Cardiac muscle cell (in vitro differentiated cells and primary cell): ENCODE results near the gene NPFF. TPM values are rescaled to one million over a fixed set of nuclear protein-coding genes. Genes with fewer than 3 reads are reported as not detected.
"Not testable (repeated sequence)": the region's sequence is repeated elsewhere in the genome, so short reads cannot be mapped to it uniquely, and the experiment has no call there.

Experiments
- DNase-seq, 2 donors: peaks; one replicate each; pipeline versions ENCODE4 v3.0.0 to v3.0.0-alpha.2; 2010 to 2017; ENCODE audit warnings: low read depth in 1 of 2, low spot score in 1 of 2
- H3K27ac ChIP-seq: fragments of 200-600 bp; sonication (generic); 2 replicates; pipeline ENCODE4 v1.5.1; 2016
- H3K27me3 ChIP-seq: fragments of 200-600 bp; sonication (generic); 2 replicates; pipeline ENCODE4 v1.6.0; 2016; ENCODE audit warnings: control low read depth
- H3K36me3 ChIP-seq: fragments of 200-600 bp; sonication (generic); 2 replicates; pipeline ENCODE4 v1.5.1; 2016; ENCODE audit warnings: control low read depth
- H3K4me1 ChIP-seq: fragments of 200-600 bp; sonication (generic); 2 replicates; pipeline ENCODE4 v1.8.1; 2017; ENCODE audit warnings: low read depth, mild to moderate bottlenecking, mixed run types
- H3K4me3 ChIP-seq: fragments of 200-600 bp; sonication (generic); 2 replicates; pipeline ENCODE4 v1.5.1; 2016; ENCODE audit warnings: mild to moderate bottlenecking
- H3K9me3 ChIP-seq: fragments of 200-600 bp; sonication (generic); 2 replicates; pipeline ENCODE4 v1.5.1; 2017; ENCODE audit warnings: low read depth, mild to moderate bottlenecking, control low read depth
- polyA plus RNA-seq: library from polyadenylated mRNA; unstranded; fragments of >200 nt; fragmentation: Nextera tagmentation; extraction: Ambion mirVana; gene quantifications from 2 replicates; pipeline ENCODE4 v1.2.1, GENCODE V29; 2016
- total RNA-seq: library from RNA; depleted of rRNA; stranded (reverse); fragments of >200 nt; gene quantifications from 2 replicates; pipeline ENCODE4 v1.2.3, GENCODE V29; 2016
- TF ChIP-seq, protein P1 (sequence below): IDR thresholded peaks from 2 replicates; pipeline ENCODE4 v1.5.1; 2012; ENCODE audit warnings: low read depth, mild to moderate bottlenecking, low read length

Gene NPFF
- total and polyA plus RNA-seq, 2 experiments from 2014 or later: not detected

- Histone ChIP-seq H3K4me3 (no peak overlapping the region), H3K27ac (peak overlapping the region; percentile 73), H3K9me3 (no peaks in the 10 kb centered on the region), H3K4me1 (no peaks in the 10 kb centered on the region), H3K27me3 (no peaks in the 10 kb centered on the region), H3K36me3 (peaks cover 30% of the 10 kb centered on the region)
- no peak for DNase-seq
- TF ChIP-seq, protein P1, sequence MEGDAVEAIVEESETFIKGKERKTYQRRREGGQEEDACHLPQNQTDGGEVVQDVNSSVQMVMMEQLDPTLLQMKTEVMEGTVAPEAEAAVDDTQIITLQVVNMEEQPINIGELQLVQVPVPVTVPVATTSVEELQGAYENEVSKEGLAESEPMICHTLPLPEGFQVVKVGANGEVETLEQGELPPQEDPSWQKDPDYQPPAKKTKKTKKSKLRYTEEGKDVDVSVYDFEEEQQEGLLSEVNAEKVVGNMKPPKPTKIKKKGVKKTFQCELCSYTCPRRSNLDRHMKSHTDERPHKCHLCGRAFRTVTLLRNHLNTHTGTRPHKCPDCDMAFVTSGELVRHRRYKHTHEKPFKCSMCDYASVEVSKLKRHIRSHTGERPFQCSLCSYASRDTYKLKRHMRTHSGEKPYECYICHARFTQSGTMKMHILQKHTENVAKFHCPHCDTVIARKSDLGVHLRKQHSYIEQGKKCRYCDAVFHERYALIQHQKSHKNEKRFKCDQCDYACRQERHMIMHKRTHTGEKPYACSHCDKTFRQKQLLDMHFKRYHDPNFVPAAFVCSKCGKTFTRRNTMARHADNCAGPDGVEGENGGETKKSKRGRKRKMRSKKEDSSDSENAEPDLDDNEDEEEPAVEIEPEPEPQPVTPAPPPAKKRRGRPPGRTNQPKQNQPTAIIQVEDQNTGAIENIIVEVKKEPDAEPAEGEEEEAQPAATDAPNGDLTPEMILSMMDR: no peak
These were observed 22.4 kb downstream of the NPFF start for GRCh38 chr12:53484686-53485575.

DNA sequence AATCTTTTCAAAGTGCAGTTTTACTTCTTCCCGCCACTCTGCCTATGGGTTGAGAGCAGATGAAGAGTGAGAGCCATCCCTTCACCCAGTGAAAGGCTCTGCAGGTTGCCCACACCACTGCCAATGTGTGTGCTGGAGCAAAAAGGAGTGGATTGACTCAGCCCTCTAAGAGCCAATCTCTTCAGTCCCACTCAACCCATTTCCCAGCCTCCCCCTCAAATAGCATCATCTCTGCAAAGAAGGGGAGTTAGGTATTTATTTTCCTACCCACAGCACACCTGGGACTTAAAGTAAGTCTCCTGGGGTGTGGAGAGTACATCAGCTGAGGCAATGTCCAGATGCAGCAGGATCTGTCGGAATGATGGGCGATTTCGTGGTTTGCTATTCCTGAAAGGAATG is 23.3 kb downstream of the NPFF start:
- no peak for DNase-seq
- H3K36me3 ChIP-seq: peaks cover 38% of the 10 kb centered on the region
- H3K9me3 ChIP-seq: no peaks in the 10 kb centered on the region
- no peaks in the 10 kb centered on the region for H3K27me3 ChIP-seq
- H3K27ac ChIP-seq: peak overlapping the region; percentile 73
- no peaks in the 10 kb centered on the region for H3K4me1 ChIP-seq
- H3K4me3 ChIP-seq: no peak overlapping the region
- TF ChIP-seq, protein P1: no peak

GRCh38 chr12:53483225-53483978 is 23.9 kb downstream of the NPFF start:
- Histone ChIP-seq H3K4me3 (no peak overlapping the region), H3K27ac (peak overlapping the region; percentile 73), H3K36me3 (peaks cover 44% of the 10 kb centered on the region), H3K27me3 (no peaks in the 10 kb centered on the region), H3K9me3 (no peaks in the 10 kb centered on the region), H3K4me1 (no peaks in the 10 kb centered on the region)
- DNase-seq: no peak
- TF ChIP-seq, protein P1: no peak

DNA sequence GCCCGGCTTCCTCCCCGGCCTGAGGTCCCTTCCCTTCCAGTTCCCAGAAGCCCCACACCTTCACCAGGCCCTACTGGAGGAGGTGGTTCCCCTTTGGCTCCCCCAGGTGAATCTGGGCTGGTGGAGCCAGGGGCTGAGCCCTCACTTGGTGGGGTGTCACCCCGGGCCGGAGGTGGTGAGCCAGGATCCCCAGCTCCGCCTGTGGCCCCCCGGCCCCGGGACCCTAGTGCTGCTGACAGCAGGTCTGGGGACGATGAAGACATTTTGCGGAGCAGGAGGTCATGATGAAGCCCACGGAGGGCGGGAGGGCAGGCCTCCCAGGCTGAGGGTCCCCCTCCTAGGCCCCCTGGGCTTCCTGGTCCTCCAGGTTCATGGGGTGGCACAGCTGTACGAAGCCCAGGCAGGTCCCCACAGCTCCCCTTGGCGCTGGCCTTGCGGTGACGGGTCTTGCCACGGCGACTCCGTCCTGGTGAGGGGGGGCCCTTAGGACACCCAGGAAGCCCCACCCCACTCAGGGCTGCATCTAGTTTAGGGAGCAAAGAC is 24.6 kb downstream of the NPFF start:
- Histone ChIP-seq H3K9me3 (no peaks in the 10 kb centered on the region), H3K27ac (peak overlapping the region; percentile 73), H3K36me3 (peaks cover 50% of the 10 kb centered on the region), H3K4me3 (no peak overlapping the region), H3K27me3 (no peaks in the 10 kb centered on the region), H3K4me1 (no peaks in the 10 kb centered on the region)
- DNase-seq: no peak
- TF ChIP-seq, protein P1: no peak

GRCh38 chr12:53481939-53482586 is 25.2 kb downstream of the NPFF start:
- Histone ChIP-seq H3K36me3 (peaks cover 54% of the 10 kb centered on the region), H3K27me3 (no peaks in the 10 kb centered on the region), H3K4me1 (no peaks in the 10 kb centered on the region), H3K4me3 (no peak overlapping the region), H3K9me3 (no peaks in the 10 kb centered on the region), H3K27ac (peak overlapping the region; percentile 73)
- DNase-seq: peak; percentile 36 to 43
- TF ChIP-seq, protein P1: peak; percentile 29

DNA sequence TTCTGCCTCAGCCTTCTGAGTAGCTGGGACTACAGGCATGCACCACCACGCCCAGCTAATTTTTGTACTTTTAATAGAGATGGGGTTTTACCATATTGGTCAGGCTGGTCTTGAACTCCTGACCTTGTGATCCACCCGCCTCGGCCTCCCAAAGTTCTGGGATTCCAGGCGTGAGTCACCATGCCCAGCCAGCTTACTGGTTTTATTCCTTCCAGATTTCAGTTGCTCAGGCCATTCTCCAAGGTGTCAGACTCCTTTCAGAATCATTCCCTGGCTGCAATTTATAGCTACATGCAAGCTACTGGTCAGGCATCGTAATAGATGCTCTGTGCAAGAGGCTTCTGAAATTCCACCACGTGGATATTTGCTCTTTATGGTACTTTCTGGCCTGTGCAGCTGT is 25.8 kb downstream of the NPFF start:
- H3K27ac ChIP-seq: peak overlapping the region; percentile 73
- H3K4me3 ChIP-seq: not testable (repeated sequence)
- peaks cover 60% of the 10 kb centered on the region for H3K36me3 ChIP-seq

More for the DNA sequence above, 25.8 kb downstream of the NPFF start:
- not testable (repeated sequence) for H3K27me3 ChIP-seq, H3K4me1 ChIP-seq, H3K9me3 ChIP-seq
- peak in 1 of 2 donors; percentile 39 for DNase-seq
